Thyroid gland (tissue), 4 donors: Measurements from ENCODE around the gene HPCAL1. TPM values are rescaled to one million over a fixed set of nuclear protein-coding genes. Genes with fewer than 3 reads are reported as not detected.

Source experiments
- DNase-seq, 2 donors: peaks; one replicate each; pipeline ENCODE4 v3.0.0-alpha.2; 2019
- H3K27ac ChIP-seq, 3 donors: fragments of 200-600 bp; sonication (generic); 1 replicate in 2 of 3; 2 replicates in 1 of 3; pipeline ENCODE4 v1.5.1; 2016 to 2019; ENCODE audit warnings: mild to moderate bottlenecking in 1 of 3, moderate library complexity in 1 of 3
- H3K27me3 ChIP-seq: fragments of 200-600 bp; sonication (generic); one replicate; pipeline ENCODE4 v1.5.1; 2019
- H3K36me3 ChIP-seq, 2 donors: fragments of 200-600 bp; sonication (generic); one replicate each; pipeline ENCODE4 v1.5.1; 2016 to 2019
- H3K4me1 ChIP-seq, 2 donors: fragments of 200-600 bp; sonication (generic); one replicate each; pipeline ENCODE4 v1.5.1; 2017 to 2019
- H3K4me3 ChIP-seq, 3 donors: fragments of 200-600 bp; sonication (generic); replicated peaks in 1 of 3; 1 replicate in 2 of 3; 2 replicates in 1 of 3; pipeline ENCODE4 v1.5.1; 2016; ENCODE audit warnings: mild to moderate bottlenecking in 1 of 3
- H3K9me3 ChIP-seq: fragments of 200-600 bp; sonication (generic); one replicate; pipeline ENCODE4 v1.5.1; 2017
- CTCF ChIP-seq, 6 experiments: fragments of 200-600 bp in 3 of 6; fragments of 450-650 bp in 3 of 6; sonication (generic) in 3 of 6; IDR thresholded peaks; one replicate each; pipeline ENCODE4 v1.5.1; 2016 to 2019; ENCODE audit warnings: antibody characterized with exemption in 6 of 6, mild to moderate bottlenecking in 2 of 6, inconsistent platforms in 1 of 6, moderate library complexity in 1 of 6
- POLR2A ChIP-seq, 2 donors: fragments of 450-650 bp; IDR thresholded peaks; one replicate each; pipeline ENCODE4 v1.6.1; 2017; ENCODE audit warnings: antibody characterized with exemption in 2 of 2, mild to moderate bottlenecking in 2 of 2, moderate library complexity in 1 of 2
- WGBS, 2 donors: methylation state at CpG; one replicate each; pipeline ENCODE4 v1.1.5; 2017; 5-methylcytosine and 5-hydroxymethylcytosine counted together
- intact Hi-C: fragments of 100-400 bp; cut with DNase I; formaldehyde crosslinking; loops from one replicate; pipeline ENCODE4 v1.15.1; 2023
- total RNA-seq, 4 donors: library from RNA; depleted of rRNA; stranded (reverse); fragments of >200 nt; gene quantifications; one replicate each; pipeline ENCODE4 v1.2.3, GENCODE V29; 2016

HPCAL1 gene
- total RNA-seq, 4 donors from 2014 or later: 39.9 to 84.2 (median 64.8) TPM

- Histone ChIP-seq H3K4me1 (peaks cover 0 to 5% of the 10 kb centered on the region in 2 donors), H3K36me3 (no peaks in the 10 kb centered on the region), H3K9me3 (no peaks in the 10 kb centered on the region), H3K4me3 (no peak overlapping the region), H3K27ac (no peak overlapping the region), H3K27me3 (no peaks in the 10 kb centered on the region)
- DNase-seq: no peak
- intact Hi-C loops: no loop called here
- TF ChIP-seq CTCF (IDR thresholded peaks at IDR 0.05) (no peak), POLR2A (IDR thresholded peaks at IDR 0.05) (no peak)
- WGBS, 2 donors: 94 to 96% methylated on average over 45 to 51 of the region's 54 CpGs
Observed at GRCh38 chr2:10419553-10420257, 117.0 kb downstream of the HPCAL1 start.

- H3K4me1 ChIP-seq: peaks cover 0 to 3% of the 10 kb centered on the region in 2 donors
- no peak overlapping the region for H3K27ac ChIP-seq
- no peaks in the 10 kb centered on the region for H3K9me3 ChIP-seq
- no peaks in the 10 kb centered on the region for H3K27me3 ChIP-seq
- DNase-seq: no peak
- intact Hi-C loops: no loop called here
- no peak overlapping the region for H3K4me3 ChIP-seq
- H3K36me3 ChIP-seq: peaks cover 8% of the 10 kb centered on the region in 2 donors
- no peak for TF ChIP-seq POLR2A (IDR thresholded peaks at IDR 0.05)
- no peak for TF ChIP-seq CTCF (IDR thresholded peaks at IDR 0.05)
- WGBS, 2 donors: 98 to 100% methylated on average over 4 to 6 of the region's 6 CpGs
Observed at GRCh38 chr2:10422251-10422650, 119.5 kb downstream of the HPCAL1 start.

- intact Hi-C loops: no loop called here
- Histone ChIP-seq H3K27ac (no peak overlapping the region), H3K4me3 (no peak overlapping the region), H3K4me1 (no peaks in the 10 kb centered on the region), H3K9me3 (no peaks in the 10 kb centered on the region), H3K36me3 (peaks cover 8 to 9% of the 10 kb centered on the region in 2 donors), H3K27me3 (no peaks in the 10 kb centered on the region)
- TF ChIP-seq POLR2A (IDR thresholded peaks at IDR 0.05) (no peak), CTCF (IDR thresholded peaks at IDR 0.05) (no peak)
- no peak for DNase-seq
- WGBS, 2 donors: 93 to 96% methylated on average over 17 to 23 of the region's 24 CpGs
Observed at GRCh38 chr2:10422732-10423399, 120.2 kb downstream of the HPCAL1 start.

GRCh38 chr2:10423400-10423774 lies 120.7 kb downstream of the HPCAL1 start:
- DNase-seq: no peak
- Histone ChIP-seq H3K4me1 (no peaks in the 10 kb centered on the region), H3K9me3 (no peaks in the 10 kb centered on the region), H3K4me3 (no peak overlapping the region), H3K27ac (no peak overlapping the region), H3K36me3 (peaks cover 8 to 9% of the 10 kb centered on the region in 2 donors), H3K27me3 (no peaks in the 10 kb centered on the region)
- WGBS, 2 donors: 92 to 96% methylated on average over 5 of the region's 6 CpGs
- TF ChIP-seq POLR2A (IDR thresholded peaks at IDR 0.05): no peak
- no peak for TF ChIP-seq CTCF (IDR thresholded peaks at IDR 0.05)
- intact Hi-C loops: no loop called here

- H3K27me3 ChIP-seq: no peaks in the 10 kb centered on the region
- no peaks in the 10 kb centered on the region for H3K4me1 ChIP-seq
- no peaks in the 10 kb centered on the region for H3K9me3 ChIP-seq
- H3K4me3 ChIP-seq: no peak overlapping the region
- WGBS, 2 donors: 91% methylated on average over 10 to 11 of the region's 11 CpGs
- TF ChIP-seq POLR2A (IDR thresholded peaks at IDR 0.05) (no peak), CTCF (IDR thresholded peaks at IDR 0.05) (no peak)
- no peak for DNase-seq
- intact Hi-C loops: no loop called here
- no peak overlapping the region for H3K27ac ChIP-seq
- H3K36me3 ChIP-seq: peaks cover 8 to 9% of the 10 kb centered on the region in 2 donors
Observed at GRCh38 chr2:10424051-10424450, 121.3 kb downstream of the HPCAL1 start.
